ENCODE measurements around the gene TMEM51. TPM values are rescaled to one million over a fixed set of nuclear protein-coding genes. Genes with fewer than 3 reads are reported as not detected.

The TMEM51 gene
- total RNA-seq, 4 donors from 2014 or later, result 8.5 to 10.3 (median 9.1) TPM

- H3K4me3 ChIP-seq (ENCODE audit: low read depth, poor library complexity, severe bottlenecking), result no peak overlapping the region
- 69 to 70% methylated on average over 11 of the region's 11 CpGs for WGBS, 2 donors
- intact Hi-C loops (cut with DNase I; ENCODE audit: low total_unique reads), result loop anchor here (10.0 kb wide), 1 partner anchor 119 kb away; no protein-coding TSS in a partner anchor
- no peak for DNase-seq (ENCODE audit: low spot score in 2 of 2)
- TF ChIP-seq POLR2A (IDR thresholded peaks at IDR 0.05) (no peak), CTCF (IDR thresholded peaks at IDR 0.05) (no peak)
Measured at GRCh38 chr1:15155888-15156741, 2.6 kb downstream of the TMEM51 start.

DNA sequence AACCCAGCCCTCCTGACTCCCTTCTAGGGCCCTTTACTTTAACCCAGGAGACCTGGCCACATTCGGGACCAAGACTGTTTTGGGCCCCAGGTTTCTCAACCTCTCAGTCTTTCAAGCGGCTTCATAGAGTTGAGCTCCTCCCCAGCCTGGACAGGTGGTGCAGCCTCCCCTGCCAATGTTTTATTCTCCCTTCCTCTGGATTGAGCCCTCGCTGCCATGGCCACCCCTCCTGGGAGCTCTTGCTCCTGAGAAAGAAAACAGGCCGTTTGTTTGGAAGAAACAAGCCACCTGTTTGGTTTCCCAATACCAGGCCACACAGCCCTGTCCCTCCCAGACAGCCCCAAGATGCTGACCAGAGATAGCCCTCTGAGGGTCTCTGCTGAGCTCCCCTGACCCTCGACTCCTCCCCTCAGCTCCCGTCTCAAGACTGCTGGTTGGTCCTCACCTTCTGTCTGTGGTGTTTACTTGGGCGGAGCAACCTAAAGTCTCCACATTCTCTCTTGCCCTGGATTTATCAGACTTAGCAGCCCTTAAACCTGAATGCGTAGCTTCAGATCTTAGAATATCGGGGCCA is 3.3 kb downstream of the TMEM51 start:
- WGBS, 2 donors, result 87 to 90% methylated on average over 9 of the region's 9 CpGs
- intact Hi-C loops (cut with DNase I; ENCODE audit: low total_unique reads), result loop anchor here (10.0 kb wide), 1 partner anchor 118 kb away; no protein-coding TSS in a partner anchor
- TF ChIP-seq POLR2A (IDR thresholded peaks at IDR 0.05), result no peak
- no peak for TF ChIP-seq CTCF (IDR thresholded peaks at IDR 0.05)
- no peak for DNase-seq (ENCODE audit: low spot score in 2 of 2)
- H3K4me3 ChIP-seq (ENCODE audit: low read depth, poor library complexity, severe bottlenecking), result no peak overlapping the region

GRCh38 chr1:15157524-15158399 is 4.2 kb downstream of the TMEM51 start:
- WGBS, 2 donors, result 87 to 88% methylated on average over 17 of the region's 17 CpGs
- H3K4me3 ChIP-seq (ENCODE audit: low read depth, poor library complexity, severe bottlenecking), result no peak overlapping the region
- TF ChIP-seq CTCF (IDR thresholded peaks at IDR 0.05) (no peak), POLR2A (IDR thresholded peaks at IDR 0.05) (no peak)
- no peak for DNase-seq (ENCODE audit: low spot score in 2 of 2)
- intact Hi-C loops (cut with DNase I; ENCODE audit: low total_unique reads), result loop anchor here (10.0 kb wide), 1 partner anchor 117 kb away; no protein-coding TSS in a partner anchor

- TF ChIP-seq POLR2A (IDR thresholded peaks at IDR 0.05) (no peak), CTCF (IDR thresholded peaks at IDR 0.05) (no peak)
- intact Hi-C loops (cut with DNase I; ENCODE audit: low total_unique reads), result loop anchor here (10.0 kb wide), 1 partner anchor 116 kb away; no protein-coding TSS in a partner anchor
- WGBS, 2 donors, result 65 to 77% methylated on average over 13 of the region's 13 CpGs
- no peak for DNase-seq (ENCODE audit: low spot score in 2 of 2)
- no peak overlapping the region for H3K4me3 ChIP-seq (ENCODE audit: low read depth, poor library complexity, severe bottlenecking)
Measured at GRCh38 chr1:15158506-15159165, 5.1 kb downstream of the TMEM51 start.

DNA sequence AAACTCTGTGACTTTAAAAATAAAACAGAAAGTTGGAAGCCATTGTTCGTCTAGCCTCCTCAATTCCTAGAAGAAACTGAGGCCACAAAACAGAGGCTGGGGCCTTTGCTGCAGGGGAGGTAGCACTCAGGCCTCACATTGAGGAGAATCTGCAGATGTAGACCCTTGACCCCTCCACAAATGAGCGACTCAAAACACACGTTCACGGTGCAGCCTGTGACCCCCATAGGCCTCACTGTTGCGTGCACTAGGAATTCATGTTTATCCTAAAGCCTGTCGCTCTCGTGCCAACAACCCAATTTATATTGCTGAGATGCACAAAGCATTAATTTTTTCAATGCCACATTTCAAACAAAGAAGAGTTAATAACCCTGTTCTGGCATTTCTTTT is 5.6 kb downstream of the TMEM51 start:
- no peak for TF ChIP-seq POLR2A (IDR thresholded peaks at IDR 0.05)
- WGBS, 2 donors, result 66 to 71% methylated on average over 7 of the region's 7 CpGs
- H3K4me3 ChIP-seq (ENCODE audit: low read depth, poor library complexity, severe bottlenecking), result no peak overlapping the region
- no peak for DNase-seq (ENCODE audit: low spot score in 2 of 2)
- intact Hi-C loops (cut with DNase I; ENCODE audit: low total_unique reads), result loop anchor here (10.0 kb wide), 1 partner anchor 116 kb away; no protein-coding TSS in a partner anchor

Data from lower leg skin (tissue), 4 donors.